Gastroesophageal sphincter (tissue), 3 donors: Measurements from ENCODE around the gene SYK.

Experiments used
- CTCF ChIP-seq, 4 experiments: fragments of 200-600 bp in 2 of 4; fragments of 450-650 bp in 2 of 4; sonication (generic) in 1 of 4; IDR thresholded peaks; one replicate each; pipeline ENCODE4 v1.5.1; 2017 to 2019; ENCODE audit warnings: antibody characterized with exemption in 4 of 4, mild to moderate bottlenecking in 2 of 4, moderate library complexity in 2 of 4
- POLR2A ChIP-seq, 2 donors: fragments of 450-650 bp; IDR thresholded peaks; one replicate each; pipeline ENCODE4 v1.6.1; 2017; ENCODE audit warnings: antibody characterized with exemption in 2 of 2, mild to moderate bottlenecking in 2 of 2, moderate library complexity in 1 of 2
- POLR2AphosphoS5 ChIP-seq: sonication (generic); formaldehyde crosslinking; IDR thresholded peaks from one replicate; pipeline ENCODE4 v1.6.1; 2017; ENCODE audit warnings: antibody characterized with exemption

- TF ChIP-seq CTCF (IDR thresholded peaks at IDR 0.05) (no peak), POLR2AphosphoS5 (no peak), POLR2A (IDR thresholded peaks at IDR 0.05) (no peak)
These were observed 145.4 kb downstream of the SYK start for GRCh38 chr9:90946982-90947381.
